Kidney (tissue), 14 donors: Measurements from ENCODE around the gene MYOT. TPM values are rescaled to one million over a fixed set of nuclear protein-coding genes. Genes with fewer than 3 reads are reported as not detected.
"Not testable (repeated sequence)": the region's sequence is repeated elsewhere in the genome, so short reads cannot be mapped to it uniquely, and the experiment has no call there.

Source experiments
- DNase-seq, 5 donors: peaks; one replicate each; pipeline ENCODE4 v3.0.0-alpha.2; 2013 to 2020
- FAIRE-seq: peaks from 2 replicates; lab custom pipeline; 2012; peaks lifted over from hg19 to GRCh38; lab: Jason Lieb, UNC
- H3K27ac ChIP-seq, 2 donors: one replicate each; pipeline ENCODE4 v1.7.0; 2013; ENCODE audit warnings: low read depth in 2 of 2, low read length in 2 of 2, inconsistent platforms in 1 of 2
- H3K27me3 ChIP-seq: one replicate; pipeline ENCODE4 v1.7.1; 2013; ENCODE audit warnings: low read length, inconsistent platforms; ENCODE audit not compliant: control insufficient read depth, insufficient read depth
- H3K36me3 ChIP-seq, 3 donors: one replicate each; pipeline versions ENCODE4 v1.7.0 to v1.7.1; 2013; ENCODE audit warnings: low read length in 3 of 3, control low read depth in 1 of 3, inconsistent platforms in 1 of 3; ENCODE audit not compliant: insufficient read depth in 3 of 3, control insufficient read depth in 2 of 3
- H3K4me1 ChIP-seq, 3 donors: one replicate each; pipeline versions ENCODE4 v1.7.0 to v1.7.1; 2013; ENCODE audit warnings: low read length in 3 of 3, inconsistent platforms in 1 of 3, low read depth in 1 of 3; ENCODE audit not compliant: control insufficient read depth in 2 of 3, insufficient read depth in 2 of 3
- H3K4me3 ChIP-seq, 3 donors: one replicate each; pipeline versions ENCODE4 v1.7.0 to v1.8.1; 2013; ENCODE audit warnings: low read length in 3 of 3, control low read depth in 1 of 3, inconsistent platforms in 1 of 3
- H3K9ac ChIP-seq, 3 donors: one replicate each; pipeline versions ENCODE4 v1.7.0 to v1.7.1; 2013; ENCODE audit warnings: low read length in 3 of 3, control low read depth in 1 of 3, inconsistent platforms in 1 of 3
- H3K9me3 ChIP-seq, 3 donors: one replicate each; pipeline versions ENCODE4 v1.7.0 to v1.7.1; 2013; ENCODE audit warnings: low read length in 3 of 3, control low read depth in 1 of 3, inconsistent platforms in 1 of 3; ENCODE audit not compliant: control insufficient read depth in 2 of 3, insufficient read depth in 1 of 3
- intact Hi-C: fragments of 100-400 bp; cut with DNase I; formaldehyde crosslinking; loops from one replicate; pipeline ENCODE4 v1.11.1; 2022
- polyA plus RNA-seq: library from polyadenylated mRNA; stranded (reverse); fragments of 350-450 nt; fragmentation: Illumina TruSeq; extraction: RNeasy Lipid Tissue Mini Kit (QIAGEN cat#74804); gene quantifications from one replicate; pipeline ENCODE4 v1.2.3, GENCODE V29; 2014; ENCODE audit warnings: low read depth, low replicate concordance; ENCODE audit not compliant: insufficient read depth
- total RNA-seq: library from RNA; stranded (reverse); fragmentation: NEBNext Ultra II Directional; extraction: Animal tissue kit (Norgen Biotek cat#: 25700); gene quantifications from one replicate; pipeline ENCODE4 v1.2.1, GENCODE V29; 2021
- TF ChIP-seq, protein P1 (sequence below): IDR thresholded peaks from 3 replicates; pipeline ENCODE4 v1.5.1; 2012; ENCODE audit warnings: mild to moderate bottlenecking, moderate library complexity, borderline replicate concordance; ENCODE audit not compliant: insufficient read depth; ENCODE audit errors: extremely low read depth
- donor health status: control.
- donor health status: control.
- donor health status: control.
- donor health status: control.
- donor health status: control.
- donor health status: DM: yes; HTN: yes; CAD: no.
- donor health status: Normal renal cell carcinoma (clear cell type).

MYOT gene
- total and polyA plus RNA-seq, 2 donors from 2014 or later: 0.94 to 2.3 TPM

DNA sequence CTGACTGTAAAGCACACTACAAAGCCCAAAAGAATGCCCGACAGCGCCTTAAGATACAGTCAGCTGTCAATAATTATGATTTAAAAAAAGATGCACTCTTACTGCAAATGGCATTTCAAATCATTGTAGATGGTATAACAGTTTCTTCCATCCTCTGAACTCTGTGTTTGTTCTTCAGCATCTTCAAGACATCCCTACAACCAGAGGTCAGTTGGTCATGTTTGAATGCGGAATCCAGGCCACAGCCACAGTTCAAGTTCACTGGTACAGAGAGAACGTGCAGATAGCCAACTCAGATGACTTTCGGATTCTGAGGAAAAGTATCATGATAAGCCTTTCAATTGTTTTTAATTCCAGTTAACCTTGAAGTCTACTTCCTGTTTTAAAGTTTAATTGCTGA lies 8.7 kb upstream of the MYOT start:
- FAIRE-seq: no peak
- Histone ChIP-seq H3K27ac (no peak overlapping the region), H3K9me3 (no peaks in the 10 kb centered on the region), H3K4me1 (peaks cover 0 to 2% (median 0%) of the 10 kb centered on the region in 3 donors), H3K27me3 (no peaks in the 10 kb centered on the region), H3K9ac (no peak overlapping the region), H3K36me3 (no peaks in the 10 kb centered on the region), H3K4me3 (peak overlapping the region in 1 of 3 donors; percentile 32)
- intact Hi-C loops: no loop called here
- TF ChIP-seq, protein P1, sequence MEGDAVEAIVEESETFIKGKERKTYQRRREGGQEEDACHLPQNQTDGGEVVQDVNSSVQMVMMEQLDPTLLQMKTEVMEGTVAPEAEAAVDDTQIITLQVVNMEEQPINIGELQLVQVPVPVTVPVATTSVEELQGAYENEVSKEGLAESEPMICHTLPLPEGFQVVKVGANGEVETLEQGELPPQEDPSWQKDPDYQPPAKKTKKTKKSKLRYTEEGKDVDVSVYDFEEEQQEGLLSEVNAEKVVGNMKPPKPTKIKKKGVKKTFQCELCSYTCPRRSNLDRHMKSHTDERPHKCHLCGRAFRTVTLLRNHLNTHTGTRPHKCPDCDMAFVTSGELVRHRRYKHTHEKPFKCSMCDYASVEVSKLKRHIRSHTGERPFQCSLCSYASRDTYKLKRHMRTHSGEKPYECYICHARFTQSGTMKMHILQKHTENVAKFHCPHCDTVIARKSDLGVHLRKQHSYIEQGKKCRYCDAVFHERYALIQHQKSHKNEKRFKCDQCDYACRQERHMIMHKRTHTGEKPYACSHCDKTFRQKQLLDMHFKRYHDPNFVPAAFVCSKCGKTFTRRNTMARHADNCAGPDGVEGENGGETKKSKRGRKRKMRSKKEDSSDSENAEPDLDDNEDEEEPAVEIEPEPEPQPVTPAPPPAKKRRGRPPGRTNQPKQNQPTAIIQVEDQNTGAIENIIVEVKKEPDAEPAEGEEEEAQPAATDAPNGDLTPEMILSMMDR: no peak
- DNase-seq: no peak

DNA sequence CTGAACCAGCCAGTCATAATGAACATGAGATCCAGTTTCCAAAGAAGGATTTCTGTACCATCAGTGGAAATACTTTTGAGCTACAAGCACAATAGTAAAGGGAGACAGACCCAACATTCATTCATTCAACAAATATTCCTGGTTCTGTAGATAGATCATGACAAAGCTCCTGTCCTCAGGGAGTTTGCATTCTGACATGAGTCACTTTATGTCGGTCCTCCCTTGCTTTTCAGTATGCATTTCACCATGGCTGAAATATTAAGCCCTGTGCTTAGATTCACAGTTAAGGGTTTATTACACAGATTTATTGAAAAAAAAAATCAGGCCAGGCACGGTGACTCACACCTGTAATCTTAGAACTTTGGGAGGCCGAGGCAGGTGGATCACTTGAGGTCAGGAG lies 5.4 kb upstream of the MYOT start:
- FAIRE-seq (no peak), DNase-seq (no peak)
- intact Hi-C loops: no loop called here
- no peaks in the 10 kb centered on the region for H3K36me3 ChIP-seq
- TF ChIP-seq, protein P1: no peak
- H3K4me1 ChIP-seq: peaks cover 0 to 2% (median 0%) of the 10 kb centered on the region in 3 donors
- H3K4me3 ChIP-seq: no peak overlapping the region
- H3K27me3 ChIP-seq: no peaks in the 10 kb centered on the region
- H3K9ac ChIP-seq: no peak overlapping the region
- H3K9me3 ChIP-seq: no peaks in the 10 kb centered on the region
- H3K27ac ChIP-seq: no peak overlapping the region

DNA sequence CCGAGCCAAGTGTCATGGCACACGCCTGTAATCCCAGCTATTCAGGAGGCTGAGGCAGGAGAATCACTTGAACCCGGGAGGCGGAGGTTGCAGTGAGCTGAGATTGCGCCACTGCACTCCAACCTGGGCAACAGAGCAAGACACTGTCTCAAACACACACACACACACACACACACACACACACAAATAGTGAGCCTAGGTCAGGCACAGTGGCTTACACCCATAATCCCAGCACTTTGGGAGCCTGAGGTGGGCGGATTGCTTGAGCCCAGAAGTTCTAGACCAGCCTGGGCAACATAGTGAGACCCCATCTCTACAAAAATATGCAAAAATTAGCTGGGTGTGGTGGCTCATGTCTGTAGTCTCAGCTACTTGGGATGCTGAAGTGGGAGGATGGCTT lies 4.0 kb upstream of the MYOT start:
- H3K9ac ChIP-seq, H3K36me3 ChIP-seq, H3K9me3 ChIP-seq, H3K4me1 ChIP-seq, DNase-seq, H3K27me3 ChIP-seq, H3K27ac ChIP-seq, intact Hi-C loops, FAIRE-seq, H3K4me3 ChIP-seq: not testable (repeated sequence)

DNA sequence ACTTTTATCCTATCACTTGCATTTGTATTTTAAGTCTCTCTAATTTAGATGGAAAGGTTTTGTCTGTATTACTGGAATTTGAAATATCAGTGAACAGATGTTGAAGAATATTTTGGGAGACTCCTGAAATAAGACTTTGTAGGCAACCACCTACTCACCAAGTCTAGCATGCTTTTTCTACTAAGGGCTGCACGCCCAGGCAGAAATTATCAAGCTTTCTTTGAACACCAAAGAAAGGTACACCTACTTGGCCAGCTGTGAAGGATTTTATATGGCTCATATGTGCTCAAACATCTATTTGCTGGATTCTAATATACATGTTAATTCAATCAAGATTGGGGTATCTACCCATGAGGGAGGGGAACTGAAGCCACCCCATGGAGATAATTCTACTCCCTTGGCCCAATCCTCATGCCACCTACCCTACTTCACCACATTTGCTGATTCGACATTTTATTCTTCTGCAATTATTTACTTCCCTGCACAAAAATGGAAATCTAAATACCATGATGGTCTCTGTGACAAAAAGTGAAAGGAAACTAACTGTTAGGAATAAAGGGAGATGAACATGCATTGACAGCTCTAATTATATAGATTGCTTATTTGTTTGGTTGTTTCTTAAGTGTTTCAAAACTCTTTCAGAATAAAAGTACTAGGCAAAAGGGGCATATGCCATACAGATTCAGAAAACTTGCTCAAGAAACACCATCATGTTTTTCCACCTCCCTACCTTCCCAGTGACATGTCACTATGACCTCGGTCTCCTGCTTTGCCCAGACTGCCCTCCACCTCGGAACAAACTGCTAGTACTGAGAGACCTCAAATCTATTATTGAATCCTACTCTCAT lies 895 bp upstream of the MYOT start:
- H3K36me3 ChIP-seq: no peaks in the 10 kb centered on the region
- TF ChIP-seq, protein P1: no peak
- no peaks in the 10 kb centered on the region for H3K27me3 ChIP-seq
- FAIRE-seq: no peak
- intact Hi-C loops: no loop called here
- no peak overlapping the region for H3K9ac ChIP-seq
- no peaks in the 10 kb centered on the region for H3K9me3 ChIP-seq
- no peak for DNase-seq
- no peaks in the 10 kb centered on the region for H3K4me1 ChIP-seq
- no peak overlapping the region for H3K27ac ChIP-seq
- no peak overlapping the region for H3K4me3 ChIP-seq
